H9 (cell line): ENCODE data around the gene CD93. TPM values are rescaled to one million over a fixed set of nuclear protein-coding genes. Genes with fewer than 3 reads are reported as not detected.

Source experiments
- DNase-seq: peaks from one replicate; pipeline ENCODE4 v3.0.0-alpha.2; 2017
- H2AFZ ChIP-seq: one replicate; pipeline ENCODE4 v1.6.1; 2013; ENCODE audit warnings: mild to moderate bottlenecking, low read length, control low read depth, moderate library complexity
- H2AK5ac ChIP-seq: 2 replicates; pipeline ENCODE4 v1.6.1; 2013; ENCODE audit warnings: low read length, control low read depth, mixed read lengths; ENCODE audit not compliant: insufficient read length
- H2BK120ac ChIP-seq: one replicate; pipeline ENCODE4 v1.6.1; 2013; ENCODE audit warnings: low read depth, mild to moderate bottlenecking, low read length, control low read depth, inconsistent platforms; ENCODE audit not compliant: poor library complexity, severe bottlenecking
- H2BK12ac ChIP-seq: 2 replicates; pipeline ENCODE4 v1.6.1; 2013; ENCODE audit warnings: low read length, control low read depth, mixed read lengths, low read depth; ENCODE audit not compliant: insufficient read length
- H2BK15ac ChIP-seq: 2 replicates; pipeline ENCODE4 v1.6.1; 2013; ENCODE audit warnings: low read depth, low read length, control low read depth
- H2BK20ac ChIP-seq: one replicate; pipeline ENCODE4 v1.6.1; 2013; ENCODE audit warnings: low read depth, mild to moderate bottlenecking, low read length, control low read depth, inconsistent platforms; ENCODE audit not compliant: poor library complexity, severe bottlenecking
- H2BK5ac ChIP-seq: 2 replicates; pipeline ENCODE4 v1.6.1; 2013; ENCODE audit warnings: low read length, control low read depth, mixed read lengths; ENCODE audit not compliant: insufficient read length
- H3K14ac ChIP-seq: 2 replicates; pipeline ENCODE4 v1.6.1; 2013; ENCODE audit warnings: low read length, control low read depth; ENCODE audit not compliant: insufficient read depth
- H3K18ac ChIP-seq: 2 replicates; pipeline ENCODE4 v1.6.1; 2013; ENCODE audit warnings: low read depth, mild to moderate bottlenecking, mixed read lengths, low read length, control low read depth; ENCODE audit not compliant: insufficient read length
- H3K23ac ChIP-seq: 2 replicates; pipeline ENCODE4 v1.6.1; 2013; ENCODE audit warnings: low read length, control low read depth, mixed read lengths, low read depth; ENCODE audit not compliant: insufficient read length
- H3K23me2 ChIP-seq: 2 replicates; pipeline ENCODE4 v1.6.1; 2013; ENCODE audit warnings: low read depth, mild to moderate bottlenecking, mixed read lengths, low read length, control low read depth; ENCODE audit not compliant: insufficient read length, poor library complexity, severe bottlenecking
- H3K27ac ChIP-seq: 2 replicates; pipeline ENCODE4 v1.5.1; 2013; ENCODE audit warnings: low read length, control low read depth, mixed read lengths, low read depth; ENCODE audit not compliant: insufficient read length
- H3K27me3 ChIP-seq: 2 replicates; pipeline ENCODE4 v1.6.1; 2013; ENCODE audit warnings: low read length, control low read depth, inconsistent platforms; ENCODE audit not compliant: insufficient read depth
- H3K4ac ChIP-seq: 2 replicates; pipeline ENCODE4 v1.6.1; 2013; ENCODE audit warnings: low read depth, mild to moderate bottlenecking, control low read depth, inconsistent platforms, low read length, moderate library complexity
- H3K4me1 ChIP-seq: 2 replicates; pipeline ENCODE4 v1.6.1; 2013; ENCODE audit warnings: low read length, control low read depth, inconsistent platforms; ENCODE audit not compliant: insufficient read depth
- H3K4me2 ChIP-seq: 2 replicates; pipeline ENCODE4 v1.6.1; 2013; ENCODE audit warnings: low read length, control low read depth, mixed read lengths; ENCODE audit not compliant: insufficient read length, insufficient read depth
- H3K56ac ChIP-seq: 2 replicates; pipeline ENCODE4 v1.6.1; 2013; ENCODE audit warnings: low read depth, mild to moderate bottlenecking, mixed read lengths, low read length, control low read depth; ENCODE audit not compliant: insufficient read length
- H3K79me1 ChIP-seq: 2 replicates; pipeline ENCODE4 v1.6.1; 2013; ENCODE audit warnings: low read depth, mild to moderate bottlenecking, moderate library complexity, low read length, control low read depth, inconsistent platforms; ENCODE audit not compliant: insufficient read depth, poor library complexity, severe bottlenecking
- H3K79me2 ChIP-seq: 2 replicates; pipeline ENCODE4 v1.6.1; 2013; ENCODE audit warnings: low read length, control low read depth, inconsistent platforms; ENCODE audit not compliant: insufficient read depth
- H3K9ac ChIP-seq: 2 replicates; pipeline ENCODE4 v1.6.1; 2013; ENCODE audit warnings: low read length, control low read depth, mixed read lengths; ENCODE audit not compliant: insufficient read length; ENCODE audit errors: extremely low read depth
- H3K9me3 ChIP-seq: one replicate; pipeline ENCODE4 v1.6.1; 2013; ENCODE audit warnings: low read depth, low read length, inconsistent platforms; ENCODE audit not compliant: control insufficient read depth
- H3T11ph ChIP-seq: one replicate; pipeline ENCODE4 v1.6.1; 2013; ENCODE audit warnings: mild to moderate bottlenecking, low read length, control low read depth, inconsistent platforms
- H4K20me1 ChIP-seq: one replicate; pipeline ENCODE4 v1.6.1; 2013; ENCODE audit not compliant: control insufficient read depth, insufficient read length, insufficient read depth
- H4K5ac ChIP-seq: 2 replicates; pipeline ENCODE4 v1.6.1; 2013; ENCODE audit warnings: low read depth, mild to moderate bottlenecking, mixed read lengths, low read length, control low read depth; ENCODE audit not compliant: insufficient read length
- H4K8ac ChIP-seq: replicated peaks from 2 replicates; pipeline ENCODE4 v1.6.1; 2013; ENCODE audit warnings: low read length, control low read depth, mixed read lengths, low read depth; ENCODE audit not compliant: insufficient read length
- H4K91ac ChIP-seq: 2 replicates; pipeline ENCODE4 v1.6.1; 2013; ENCODE audit warnings: low read depth, mild to moderate bottlenecking, moderate library complexity, mixed read lengths, low read length, control low read depth; ENCODE audit not compliant: insufficient read length
- H3K27ac Mint-ChIP-seq, 3 experiments: 2 replicates in 2 of 3; 3 replicates in 1 of 3; pipeline ENCODE4 v1.8.0; 2020 to 2021; ENCODE audit warnings: mixed read lengths in 3 of 3, mild to moderate bottlenecking in 1 of 3, moderate library complexity in 1 of 3
- H3K27me3 Mint-ChIP-seq: 2 replicates; pipeline ENCODE4 v1.8.0; 2021; ENCODE audit warnings: low read depth, mild to moderate bottlenecking, moderate library complexity, mixed read lengths
- H3K36me3 Mint-ChIP-seq, 3 experiments: 2 replicates in 2 of 3; 3 replicates in 1 of 3; pipeline ENCODE4 v1.8.0; 2020 to 2021; ENCODE audit warnings: low read depth in 3 of 3, mixed read lengths in 3 of 3; ENCODE audit not compliant: insufficient read depth in 1 of 3
- H3K4me1 Mint-ChIP-seq, 2 experiments: 2 replicates each; pipeline ENCODE4 v1.8.0; 2020; ENCODE audit warnings: mixed read lengths in 2 of 2
- H3K4me3 Mint-ChIP-seq, 2 experiments: 2 replicates in 1 of 2; 3 replicates in 1 of 2; pipeline ENCODE4 v1.8.0; 2020 to 2021; ENCODE audit warnings: mild to moderate bottlenecking in 2 of 2, mixed read lengths in 2 of 2, moderate library complexity in 1 of 2
- H3K9me3 Mint-ChIP-seq, 2 experiments: 2 replicates in 1 of 2; 3 replicates in 1 of 2; pipeline ENCODE4 v1.8.0; 2020; ENCODE audit warnings: mild to moderate bottlenecking in 2 of 2, mixed read lengths in 2 of 2, moderate library complexity in 1 of 2
- WGBS: extraction: QIAGEN DNeasy Blood & Tissue Kit; methylation state at CpG from one replicate; pipeline ENCODE4 v1.1.7; 2013; ENCODE audit warnings: missing lambda C conversion rate, low lambda C conversion rate, mixed read lengths; ENCODE audit not compliant: insufficient read length; ENCODE audit errors: extremely low coverage; 5-methylcytosine and 5-hydroxymethylcytosine counted together
- total RNA-seq: library from RNA; stranded (reverse); gene quantifications from 2 replicates; pipeline ENCODE4 v1.2.1, GENCODE V29; 2021
- TF ChIP-seq, protein P1 (sequence below): fragments of 200-600 bp; sonication (generic); conservative IDR thresholded peaks from 3 replicates; pipeline ENCODE4 v1.8.0; 2021; ENCODE audit warnings: antibody characterized with exemption, mild to moderate bottlenecking

The CD93 gene
- total RNA-seq, 1 experiment from 2014 or later: not detected

DNA sequence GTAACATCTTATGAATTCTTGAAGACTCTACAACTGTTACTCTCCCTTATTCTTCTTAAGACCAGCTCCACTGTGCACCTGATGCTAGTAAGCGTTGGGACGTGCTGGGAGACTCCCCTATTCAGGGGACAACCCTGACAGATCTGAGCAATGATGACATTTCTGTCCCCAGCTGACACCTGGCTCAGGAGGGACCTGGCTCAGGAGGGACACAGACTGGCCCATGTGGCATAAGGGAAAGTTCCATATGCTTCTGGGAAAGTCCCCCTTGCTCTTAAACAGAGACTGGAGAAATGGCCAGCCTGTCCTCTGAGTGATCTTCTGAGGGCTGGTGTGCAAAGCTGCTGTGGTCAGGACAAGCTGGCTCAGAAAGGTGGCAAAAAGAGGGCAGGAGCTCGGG lies 10.0 kb upstream of the CD93 start:
- Histone ChIP-seq H3K23me2 (no peaks in the 10 kb centered on the region), H3K56ac (no peak overlapping the region), H3K4ac (no peak overlapping the region), H2BK15ac (no peak overlapping the region), H4K91ac (no peak overlapping the region), H3K4me2 (no peak overlapping the region), H4K20me1 (no peaks in the 10 kb centered on the region), H3K23ac (no peak overlapping the region), H3K4me1 (no peaks in the 10 kb centered on the region), H3K14ac (no peak overlapping the region), H3K79me1 (no peaks in the 10 kb centered on the region), H3K79me2 (no peaks in the 10 kb centered on the region), H3K9me3 (no peaks in the 10 kb centered on the region), H4K8ac (no peak overlapping the region), H3K27ac (no peak overlapping the region), H3K27me3 (no peaks in the 10 kb centered on the region), H2BK12ac (no peak overlapping the region), H2AFZ (no peak overlapping the region), H4K5ac (no peak overlapping the region), H3K9ac (no peak overlapping the region), H3K18ac (no peak overlapping the region), H2AK5ac (no peak overlapping the region), H2BK5ac (no peak overlapping the region), H2BK20ac (no peak overlapping the region), H3T11ph (no peak overlapping the region), H2BK120ac (no peak overlapping the region)
- H3K9me3 Mint-ChIP-seq: no peaks in the 10 kb centered on the region
- WGBS: no CpG with 5 or more reads among the region's 3 CpGs
- H3K36me3 Mint-ChIP-seq: no peaks in the 10 kb centered on the region
- DNase-seq: no peak
- H3K4me3 Mint-ChIP-seq: no peak overlapping the region
- H3K4me1 Mint-ChIP-seq: peaks cover 15 to 22% of the 10 kb centered on the region in 2 experiments
- H3K27me3 Mint-ChIP-seq: peaks cover 8% of the 10 kb centered on the region; the same call in 1 of the 2 replicates
- TF ChIP-seq, protein P1, sequence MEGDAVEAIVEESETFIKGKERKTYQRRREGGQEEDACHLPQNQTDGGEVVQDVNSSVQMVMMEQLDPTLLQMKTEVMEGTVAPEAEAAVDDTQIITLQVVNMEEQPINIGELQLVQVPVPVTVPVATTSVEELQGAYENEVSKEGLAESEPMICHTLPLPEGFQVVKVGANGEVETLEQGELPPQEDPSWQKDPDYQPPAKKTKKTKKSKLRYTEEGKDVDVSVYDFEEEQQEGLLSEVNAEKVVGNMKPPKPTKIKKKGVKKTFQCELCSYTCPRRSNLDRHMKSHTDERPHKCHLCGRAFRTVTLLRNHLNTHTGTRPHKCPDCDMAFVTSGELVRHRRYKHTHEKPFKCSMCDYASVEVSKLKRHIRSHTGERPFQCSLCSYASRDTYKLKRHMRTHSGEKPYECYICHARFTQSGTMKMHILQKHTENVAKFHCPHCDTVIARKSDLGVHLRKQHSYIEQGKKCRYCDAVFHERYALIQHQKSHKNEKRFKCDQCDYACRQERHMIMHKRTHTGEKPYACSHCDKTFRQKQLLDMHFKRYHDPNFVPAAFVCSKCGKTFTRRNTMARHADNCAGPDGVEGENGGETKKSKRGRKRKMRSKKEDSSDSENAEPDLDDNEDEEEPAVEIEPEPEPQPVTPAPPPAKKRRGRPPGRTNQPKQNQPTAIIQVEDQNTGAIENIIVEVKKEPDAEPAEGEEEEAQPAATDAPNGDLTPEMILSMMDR: no peak
- H3K27ac Mint-ChIP-seq: no peak overlapping the region
